ENCODE measurements around the gene IL25. TPM values are rescaled to one million over a fixed set of nuclear protein-coding genes. Genes with fewer than 3 reads are reported as not detected.

IL25 gene
- total and polyA plus RNA-seq, 8 donors = not detected

DNA sequence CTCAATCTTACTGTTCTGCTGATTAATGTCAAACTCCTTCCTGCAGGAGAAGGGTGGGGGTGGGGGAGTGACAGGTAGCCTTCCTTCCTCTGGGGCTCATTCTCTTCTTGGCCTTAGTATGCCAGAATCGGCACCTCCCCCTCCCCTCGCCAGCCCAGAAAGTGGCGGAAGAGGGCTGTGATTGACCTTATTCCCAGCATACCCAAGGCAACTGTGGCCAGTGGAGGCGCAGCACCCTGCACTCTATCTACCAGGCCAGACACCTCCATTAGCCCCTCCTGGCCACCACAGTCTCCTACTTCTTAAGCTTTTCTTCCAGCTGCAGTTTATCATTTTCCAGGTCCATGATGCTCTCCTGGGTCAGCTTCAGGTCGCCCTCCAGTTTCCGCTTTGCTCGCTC, 20.0 kb downstream of the IL25 start:
- WGBS, 2 donors = 74 to 84% methylated on average over 7 of the region's 7 CpGs
- Histone ChIP-seq H3K36me3 (no peaks in the 10 kb centered on the region), H3K4me3 (no peak overlapping the region), H3K4me1 (no peaks in the 10 kb centered on the region), H3K27me3 (no peaks in the 10 kb centered on the region), H3K9me3 (no peaks in the 10 kb centered on the region), H3K27ac (no peak overlapping the region)
- TF ChIP-seq, protein P1, sequence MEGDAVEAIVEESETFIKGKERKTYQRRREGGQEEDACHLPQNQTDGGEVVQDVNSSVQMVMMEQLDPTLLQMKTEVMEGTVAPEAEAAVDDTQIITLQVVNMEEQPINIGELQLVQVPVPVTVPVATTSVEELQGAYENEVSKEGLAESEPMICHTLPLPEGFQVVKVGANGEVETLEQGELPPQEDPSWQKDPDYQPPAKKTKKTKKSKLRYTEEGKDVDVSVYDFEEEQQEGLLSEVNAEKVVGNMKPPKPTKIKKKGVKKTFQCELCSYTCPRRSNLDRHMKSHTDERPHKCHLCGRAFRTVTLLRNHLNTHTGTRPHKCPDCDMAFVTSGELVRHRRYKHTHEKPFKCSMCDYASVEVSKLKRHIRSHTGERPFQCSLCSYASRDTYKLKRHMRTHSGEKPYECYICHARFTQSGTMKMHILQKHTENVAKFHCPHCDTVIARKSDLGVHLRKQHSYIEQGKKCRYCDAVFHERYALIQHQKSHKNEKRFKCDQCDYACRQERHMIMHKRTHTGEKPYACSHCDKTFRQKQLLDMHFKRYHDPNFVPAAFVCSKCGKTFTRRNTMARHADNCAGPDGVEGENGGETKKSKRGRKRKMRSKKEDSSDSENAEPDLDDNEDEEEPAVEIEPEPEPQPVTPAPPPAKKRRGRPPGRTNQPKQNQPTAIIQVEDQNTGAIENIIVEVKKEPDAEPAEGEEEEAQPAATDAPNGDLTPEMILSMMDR (IDR thresholded peaks at IDR 0.05) = no peak
- FAIRE-seq (no peak), ATAC-seq (no peak), DNase-seq (no peak)
- intact Hi-C loops (cut with DNase I) = no loop called here

DNA sequence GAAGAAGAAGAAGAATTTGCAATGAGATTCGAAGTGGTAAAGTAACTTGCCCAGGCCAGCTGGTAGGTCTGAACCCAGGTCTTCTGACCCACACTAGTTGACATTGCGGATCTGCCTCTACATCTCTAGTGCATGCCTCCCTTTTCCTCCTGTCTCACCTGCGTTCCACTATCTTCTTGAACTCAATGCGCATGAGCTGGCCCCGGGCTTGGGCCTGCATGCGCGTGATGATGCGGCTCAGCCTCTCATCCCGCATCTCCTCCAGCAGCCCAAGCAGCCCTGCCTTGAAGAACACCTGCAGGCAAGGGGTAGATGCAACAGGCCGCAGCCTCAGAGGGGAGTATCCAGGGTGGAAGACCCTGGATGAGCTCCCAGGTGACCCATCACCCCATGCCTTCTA, 23.5 kb downstream of the IL25 start:
- H3K4me3 ChIP-seq = no peak overlapping the region
- no peaks in the 10 kb centered on the region for H3K27me3 ChIP-seq
- FAIRE-seq (no peak), ATAC-seq (no peak), DNase-seq (no peak)
- intact Hi-C loops (cut with DNase I) = no loop called here
- H3K27ac ChIP-seq = no peak overlapping the region
- TF ChIP-seq, protein P1 (IDR thresholded peaks at IDR 0.05) = no peak
- no peaks in the 10 kb centered on the region for H3K4me1 ChIP-seq
- H3K36me3 ChIP-seq = no peaks in the 10 kb centered on the region
- no peaks in the 10 kb centered on the region for H3K9me3 ChIP-seq
- WGBS, 2 donors = 82 to 85% methylated on average over 10 of the region's 10 CpGs

- no peak for DNase-seq
- Histone ChIP-seq H3K4me3 (no peak overlapping the region), H3K27me3 (no peaks in the 10 kb centered on the region), H3K4me1 (no peaks in the 10 kb centered on the region), H3K27ac (no peak overlapping the region), H3K36me3 (no peaks in the 10 kb centered on the region), H3K9me3 (no peaks in the 10 kb centered on the region)
- no peak for ATAC-seq
- FAIRE-seq = no peak
- intact Hi-C loops (cut with DNase I) = no loop called here
- WGBS, 2 donors = 89% methylated on average over 10 of the region's 10 CpGs
- TF ChIP-seq, protein P1 (IDR thresholded peaks at IDR 0.05) = no peak
Measured at GRCh38 chr14:23396781-23397407, 24.3 kb downstream of the IL25 start.

GRCh38 chr14:23398348-23398747, 25.7 kb downstream of the IL25 start:
- WGBS, 2 donors = 67 to 69% methylated on average over 4 of the region's 4 CpGs
- no peak for FAIRE-seq
- TF ChIP-seq, protein P1 (IDR thresholded peaks at IDR 0.05) = no peak

GRCh38 chr14:23399136-23399535, 26.5 kb downstream of the IL25 start:
- Histone ChIP-seq H3K36me3 (no peaks in the 10 kb centered on the region), H3K4me1 (no peaks in the 10 kb centered on the region), H3K9me3 (no peaks in the 10 kb centered on the region), H3K4me3 (no peak overlapping the region), H3K27ac (no peak overlapping the region), H3K27me3 (no peaks in the 10 kb centered on the region)
- intact Hi-C loops (cut with DNase I) = no loop called here
- FAIRE-seq = no peak
- ATAC-seq = no peak
- TF ChIP-seq, protein P1 (IDR thresholded peaks at IDR 0.05) = no peak
- 91 to 94% methylated on average over 3 of the region's 3 CpGs for WGBS, 2 donors
- no peak for DNase-seq

More at GRCh38 chr14:23398348-23398747, 25.7 kb downstream of the IL25 start:
- H3K9me3 ChIP-seq = no peaks in the 10 kb centered on the region
- DNase-seq (no peak), ATAC-seq (no peak)
- intact Hi-C loops (cut with DNase I) = no loop called here
- no peaks in the 10 kb centered on the region for H3K27me3 ChIP-seq
- H3K4me1 ChIP-seq = no peaks in the 10 kb centered on the region
- no peak overlapping the region for H3K27ac ChIP-seq
- no peak overlapping the region for H3K4me3 ChIP-seq
- H3K36me3 ChIP-seq = no peaks in the 10 kb centered on the region
